HEK293T (cell line): Measurements from ENCODE around the gene SKAP2.

Experiments
- FOXK2 ChIP-seq: fragments of 450-650 bp; IDR thresholded peaks from 2 replicates; pipeline ENCODE4 v1.6.1; 2016; ENCODE audit warnings: mild to moderate bottlenecking
- TARDBP ChIP-seq: fragments of 450-650 bp; IDR thresholded peaks from 2 replicates; pipeline ENCODE4 v1.6.1; 2016
- ZNF384 ChIP-seq: fragments of 450-650 bp; IDR thresholded peaks from 2 replicates; pipeline ENCODE4 v1.6.1; 2016

DNA sequence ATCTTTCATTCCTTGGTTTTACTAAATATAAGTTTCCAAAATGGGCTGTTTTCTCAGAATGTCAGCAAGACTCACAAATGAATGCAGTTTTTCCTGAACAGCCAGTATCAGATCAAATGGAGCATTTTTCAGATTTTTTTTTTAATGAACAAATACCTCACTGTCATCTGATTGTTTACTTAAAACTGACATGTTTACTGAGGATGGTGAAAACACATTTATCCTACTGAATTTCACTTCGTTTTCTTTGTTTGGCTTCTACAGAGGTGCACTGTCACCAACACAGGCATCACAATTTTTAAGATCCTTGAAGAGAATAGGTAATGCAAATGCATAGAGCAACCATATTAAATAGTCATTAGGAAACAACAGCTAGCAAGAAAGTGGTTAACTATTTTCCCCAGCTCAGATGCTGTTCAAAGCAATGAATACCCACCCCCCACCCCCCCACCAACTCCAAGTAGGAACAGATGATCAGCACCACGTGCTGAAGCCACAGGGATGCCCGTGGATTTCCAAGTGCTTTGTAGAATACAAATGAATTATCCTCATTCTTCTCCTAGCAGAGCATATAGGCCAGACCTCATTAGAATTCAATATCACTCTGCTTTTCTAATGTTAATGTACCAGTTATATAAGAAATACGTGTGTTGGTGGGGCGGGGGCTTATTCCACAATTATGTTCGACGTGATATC lies 205.9 kb downstream of the SKAP2 start:
- TF ChIP-seq ZNF384 (no peak), FOXK2 (no peak), TARDBP (no peak)
